H9 (cell line): ENCODE results near the gene SCAF8. TPM values are rescaled to one million over a fixed set of nuclear protein-coding genes. Genes with fewer than 3 reads are reported as not detected.

Experiments
- DNase-seq: peaks from one replicate; pipeline ENCODE4 v3.0.0-alpha.2; 2017
- H2AFZ ChIP-seq: one replicate; pipeline ENCODE4 v1.6.1; 2013; ENCODE audit warnings: mild to moderate bottlenecking, low read length, control low read depth, moderate library complexity
- H2AK5ac ChIP-seq: 2 replicates; pipeline ENCODE4 v1.6.1; 2013; ENCODE audit warnings: low read length, control low read depth, mixed read lengths; ENCODE audit not compliant: insufficient read length
- H2BK120ac ChIP-seq: one replicate; pipeline ENCODE4 v1.6.1; 2013; ENCODE audit warnings: low read depth, mild to moderate bottlenecking, low read length, control low read depth, inconsistent platforms; ENCODE audit not compliant: poor library complexity, severe bottlenecking
- H2BK12ac ChIP-seq: 2 replicates; pipeline ENCODE4 v1.6.1; 2013; ENCODE audit warnings: low read length, control low read depth, mixed read lengths, low read depth; ENCODE audit not compliant: insufficient read length
- H2BK15ac ChIP-seq: 2 replicates; pipeline ENCODE4 v1.6.1; 2013; ENCODE audit warnings: low read depth, low read length, control low read depth
- H2BK20ac ChIP-seq: one replicate; pipeline ENCODE4 v1.6.1; 2013; ENCODE audit warnings: low read depth, mild to moderate bottlenecking, low read length, control low read depth, inconsistent platforms; ENCODE audit not compliant: poor library complexity, severe bottlenecking
- H2BK5ac ChIP-seq: 2 replicates; pipeline ENCODE4 v1.6.1; 2013; ENCODE audit warnings: low read length, control low read depth, mixed read lengths; ENCODE audit not compliant: insufficient read length
- H3K14ac ChIP-seq: 2 replicates; pipeline ENCODE4 v1.6.1; 2013; ENCODE audit warnings: low read length, control low read depth; ENCODE audit not compliant: insufficient read depth
- H3K18ac ChIP-seq: 2 replicates; pipeline ENCODE4 v1.6.1; 2013; ENCODE audit warnings: low read depth, mild to moderate bottlenecking, mixed read lengths, low read length, control low read depth; ENCODE audit not compliant: insufficient read length
- H3K23ac ChIP-seq: 2 replicates; pipeline ENCODE4 v1.6.1; 2013; ENCODE audit warnings: low read length, control low read depth, mixed read lengths, low read depth; ENCODE audit not compliant: insufficient read length
- H3K23me2 ChIP-seq: 2 replicates; pipeline ENCODE4 v1.6.1; 2013; ENCODE audit warnings: low read depth, mild to moderate bottlenecking, mixed read lengths, low read length, control low read depth; ENCODE audit not compliant: insufficient read length, poor library complexity, severe bottlenecking
- H3K27ac ChIP-seq: 2 replicates; pipeline ENCODE4 v1.5.1; 2013; ENCODE audit warnings: low read length, control low read depth, mixed read lengths, low read depth; ENCODE audit not compliant: insufficient read length
- H3K27me3 ChIP-seq: 2 replicates; pipeline ENCODE4 v1.6.1; 2013; ENCODE audit warnings: low read length, control low read depth, inconsistent platforms; ENCODE audit not compliant: insufficient read depth
- H3K4ac ChIP-seq: 2 replicates; pipeline ENCODE4 v1.6.1; 2013; ENCODE audit warnings: low read depth, mild to moderate bottlenecking, control low read depth, inconsistent platforms, low read length, moderate library complexity
- H3K4me1 ChIP-seq: 2 replicates; pipeline ENCODE4 v1.6.1; 2013; ENCODE audit warnings: low read length, control low read depth, inconsistent platforms; ENCODE audit not compliant: insufficient read depth
- H3K4me2 ChIP-seq: 2 replicates; pipeline ENCODE4 v1.6.1; 2013; ENCODE audit warnings: low read length, control low read depth, mixed read lengths; ENCODE audit not compliant: insufficient read length, insufficient read depth
- H3K56ac ChIP-seq: 2 replicates; pipeline ENCODE4 v1.6.1; 2013; ENCODE audit warnings: low read depth, mild to moderate bottlenecking, mixed read lengths, low read length, control low read depth; ENCODE audit not compliant: insufficient read length
- H3K79me1 ChIP-seq: 2 replicates; pipeline ENCODE4 v1.6.1; 2013; ENCODE audit warnings: low read depth, mild to moderate bottlenecking, moderate library complexity, low read length, control low read depth, inconsistent platforms; ENCODE audit not compliant: insufficient read depth, poor library complexity, severe bottlenecking
- H3K79me2 ChIP-seq: 2 replicates; pipeline ENCODE4 v1.6.1; 2013; ENCODE audit warnings: low read length, control low read depth, inconsistent platforms; ENCODE audit not compliant: insufficient read depth
- H3K9ac ChIP-seq: 2 replicates; pipeline ENCODE4 v1.6.1; 2013; ENCODE audit warnings: low read length, control low read depth, mixed read lengths; ENCODE audit not compliant: insufficient read length; ENCODE audit errors: extremely low read depth
- H3K9me3 ChIP-seq: one replicate; pipeline ENCODE4 v1.6.1; 2013; ENCODE audit warnings: low read depth, low read length, inconsistent platforms; ENCODE audit not compliant: control insufficient read depth
- H3T11ph ChIP-seq: one replicate; pipeline ENCODE4 v1.6.1; 2013; ENCODE audit warnings: mild to moderate bottlenecking, low read length, control low read depth, inconsistent platforms
- H4K20me1 ChIP-seq: one replicate; pipeline ENCODE4 v1.6.1; 2013; ENCODE audit not compliant: control insufficient read depth, insufficient read length, insufficient read depth
- H4K5ac ChIP-seq: 2 replicates; pipeline ENCODE4 v1.6.1; 2013; ENCODE audit warnings: low read depth, mild to moderate bottlenecking, mixed read lengths, low read length, control low read depth; ENCODE audit not compliant: insufficient read length
- H4K8ac ChIP-seq: replicated peaks from 2 replicates; pipeline ENCODE4 v1.6.1; 2013; ENCODE audit warnings: low read length, control low read depth, mixed read lengths, low read depth; ENCODE audit not compliant: insufficient read length
- H4K91ac ChIP-seq: 2 replicates; pipeline ENCODE4 v1.6.1; 2013; ENCODE audit warnings: low read depth, mild to moderate bottlenecking, moderate library complexity, mixed read lengths, low read length, control low read depth; ENCODE audit not compliant: insufficient read length
- H3K27ac Mint-ChIP-seq, 3 experiments: 2 replicates in 2 of 3; 3 replicates in 1 of 3; pipeline ENCODE4 v1.8.0; 2020 to 2021; ENCODE audit warnings: mixed read lengths in 3 of 3, mild to moderate bottlenecking in 1 of 3, moderate library complexity in 1 of 3
- H3K27me3 Mint-ChIP-seq: 2 replicates; pipeline ENCODE4 v1.8.0; 2021; ENCODE audit warnings: low read depth, mild to moderate bottlenecking, moderate library complexity, mixed read lengths
- H3K36me3 Mint-ChIP-seq, 3 experiments: 2 replicates in 2 of 3; 3 replicates in 1 of 3; pipeline ENCODE4 v1.8.0; 2020 to 2021; ENCODE audit warnings: low read depth in 3 of 3, mixed read lengths in 3 of 3; ENCODE audit not compliant: insufficient read depth in 1 of 3
- H3K4me1 Mint-ChIP-seq, 2 experiments: 2 replicates each; pipeline ENCODE4 v1.8.0; 2020; ENCODE audit warnings: mixed read lengths in 2 of 2
- H3K4me3 Mint-ChIP-seq, 2 experiments: 2 replicates in 1 of 2; 3 replicates in 1 of 2; pipeline ENCODE4 v1.8.0; 2020 to 2021; ENCODE audit warnings: mild to moderate bottlenecking in 2 of 2, mixed read lengths in 2 of 2, moderate library complexity in 1 of 2
- H3K9me3 Mint-ChIP-seq, 2 experiments: 2 replicates in 1 of 2; 3 replicates in 1 of 2; pipeline ENCODE4 v1.8.0; 2020; ENCODE audit warnings: mild to moderate bottlenecking in 2 of 2, mixed read lengths in 2 of 2, moderate library complexity in 1 of 2
- CTCF ChIP-seq: fragments of 200-600 bp; sonication (generic); conservative IDR thresholded peaks from 3 replicates; pipeline ENCODE4 v1.8.0; 2021; ENCODE audit warnings: antibody characterized with exemption, mild to moderate bottlenecking
- total RNA-seq: library from RNA; stranded (reverse); gene quantifications from 2 replicates; pipeline ENCODE4 v1.2.1, GENCODE V29; 2021

The SCAF8 gene
- total RNA-seq, 1 experiment from 2014 or later = 78.5 TPM

DNA sequence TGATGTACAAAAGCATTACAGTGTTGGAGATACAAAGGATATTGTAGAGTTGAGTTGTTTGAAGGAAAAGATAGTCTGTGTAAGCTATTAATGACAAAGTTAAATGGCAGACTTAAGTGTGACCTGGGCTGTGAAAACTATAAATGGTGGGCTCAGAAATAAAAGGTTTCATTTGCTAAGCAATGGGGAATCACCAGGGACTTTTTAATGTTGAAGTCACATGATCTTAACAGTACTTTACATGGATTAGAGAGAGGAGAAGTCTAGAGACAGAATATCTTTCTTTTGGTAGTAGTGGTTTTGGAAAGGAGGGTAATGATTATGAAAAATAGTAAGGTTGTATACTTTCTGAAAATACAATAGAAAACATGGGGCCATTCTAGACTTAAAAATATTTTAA is 67.1 kb downstream of the SCAF8 start:
- H3K56ac ChIP-seq = no peak overlapping the region
- no peaks in the 10 kb centered on the region for H3K79me1 ChIP-seq
- no peaks in the 10 kb centered on the region for H4K20me1 ChIP-seq
- H2BK12ac ChIP-seq = no peak overlapping the region
- H3K4ac ChIP-seq = no peak overlapping the region
- H4K8ac ChIP-seq = no peak overlapping the region
- Mint-ChIP-seq H3K4me1 (no peaks in the 10 kb centered on the region), H3K27ac (peak overlapping the region in 1 of 3 experiments; percentile 19; a peak in 2 of 7 replicates), H3K9me3 (no peaks in the 10 kb centered on the region), H3K27me3 (no peaks in the 10 kb centered on the region), H3K4me3 (no peak overlapping the region), H3K36me3 (peaks cover 10 to 42% (median 39%) of the 10 kb centered on the region in 3 experiments; a peak in 6 of 7 replicates)
- H3K4me2 ChIP-seq = no peak overlapping the region
- H2BK20ac ChIP-seq = no peak overlapping the region
- H3K18ac ChIP-seq = no peak overlapping the region
- H3K9ac ChIP-seq = no peak overlapping the region
- no peak overlapping the region for H2BK120ac ChIP-seq
- H2AK5ac ChIP-seq = no peak overlapping the region
- H2BK15ac ChIP-seq = no peak overlapping the region
- no peak overlapping the region for H2BK5ac ChIP-seq
- no peak for TF ChIP-seq CTCF
- H3K23ac ChIP-seq = no peak overlapping the region
- H3K14ac ChIP-seq = no peak overlapping the region
- H3K27me3 ChIP-seq = no peaks in the 10 kb centered on the region
- no peaks in the 10 kb centered on the region for H3K23me2 ChIP-seq
- H4K5ac ChIP-seq = no peak overlapping the region
- no peak overlapping the region for H2AFZ ChIP-seq
- no peak overlapping the region for H4K91ac ChIP-seq
- no peaks in the 10 kb centered on the region for H3K79me2 ChIP-seq
- H3K27ac ChIP-seq = no peak overlapping the region
- H3K9me3 ChIP-seq = no peaks in the 10 kb centered on the region
- no peak for DNase-seq
- H3T11ph ChIP-seq = no peak overlapping the region
- no peaks in the 10 kb centered on the region for H3K4me1 ChIP-seq
